HCT116 (cell line): ENCODE data around the gene UMPS.

Experiments
- CBX3 ChIP-seq: IDR thresholded peaks from 2 replicates; pipeline ENCODE4 v1.6.1; 2012; ENCODE audit warnings: low read depth
- SP1 ChIP-seq: IDR thresholded peaks from 2 replicates; pipeline ENCODE4 v1.6.1; 2012; ENCODE audit warnings: low read depth
- TF ChIP-seq, protein P1 (sequence below): IDR thresholded peaks from 2 replicates; pipeline ENCODE4 v1.6.1; 2012
- TF ChIP-seq, protein P2 (sequence below), 3 experiments: fragments of 200-600 bp in 1 of 3; sonication (generic) in 1 of 3; IDR thresholded peaks in 2 of 3; conservative IDR thresholded peaks in 1 of 3; 2 replicates each; pipeline ENCODE4 v1.5.1; 2012 to 2017; ENCODE audit warnings: low read depth in 2 of 3, low read length in 2 of 3, antibody characterized with exemption in 1 of 3, borderline replicate concordance in 1 of 3, control low read depth in 1 of 3, mild to moderate bottlenecking in 1 of 3, mixed read lengths in 1 of 3, mixed run types in 1 of 3, moderate library complexity in 1 of 3; ENCODE audit not compliant: insufficient read depth in 1 of 3

DNA sequence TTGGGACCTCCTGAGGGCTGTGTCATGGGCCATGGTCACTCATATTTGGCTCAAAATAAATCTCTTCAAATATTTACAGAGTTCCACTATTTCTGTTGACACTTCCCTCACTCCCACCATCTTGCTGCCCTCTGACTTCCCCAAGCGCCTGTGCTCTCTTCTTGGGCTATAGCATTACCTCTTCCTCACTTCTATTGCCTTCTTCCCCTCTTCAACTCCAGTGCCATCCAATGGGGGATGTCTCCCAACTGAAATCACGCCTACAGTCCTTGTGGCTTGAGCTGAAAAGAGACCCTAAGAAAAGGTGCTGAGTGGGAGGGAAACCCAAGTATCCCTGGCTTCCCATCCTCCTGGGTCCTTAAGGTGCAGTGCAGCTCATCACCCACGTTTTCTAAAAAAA lies 21.8 kb downstream of the UMPS start:
- TF ChIP-seq SP1 = no peak
- TF ChIP-seq, protein P1, sequence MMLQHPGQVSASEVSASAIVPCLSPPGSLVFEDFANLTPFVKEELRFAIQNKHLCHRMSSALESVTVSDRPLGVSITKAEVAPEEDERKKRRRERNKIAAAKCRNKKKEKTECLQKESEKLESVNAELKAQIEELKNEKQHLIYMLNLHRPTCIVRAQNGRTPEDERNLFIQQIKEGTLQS = no peak
- TF ChIP-seq, protein P2, sequence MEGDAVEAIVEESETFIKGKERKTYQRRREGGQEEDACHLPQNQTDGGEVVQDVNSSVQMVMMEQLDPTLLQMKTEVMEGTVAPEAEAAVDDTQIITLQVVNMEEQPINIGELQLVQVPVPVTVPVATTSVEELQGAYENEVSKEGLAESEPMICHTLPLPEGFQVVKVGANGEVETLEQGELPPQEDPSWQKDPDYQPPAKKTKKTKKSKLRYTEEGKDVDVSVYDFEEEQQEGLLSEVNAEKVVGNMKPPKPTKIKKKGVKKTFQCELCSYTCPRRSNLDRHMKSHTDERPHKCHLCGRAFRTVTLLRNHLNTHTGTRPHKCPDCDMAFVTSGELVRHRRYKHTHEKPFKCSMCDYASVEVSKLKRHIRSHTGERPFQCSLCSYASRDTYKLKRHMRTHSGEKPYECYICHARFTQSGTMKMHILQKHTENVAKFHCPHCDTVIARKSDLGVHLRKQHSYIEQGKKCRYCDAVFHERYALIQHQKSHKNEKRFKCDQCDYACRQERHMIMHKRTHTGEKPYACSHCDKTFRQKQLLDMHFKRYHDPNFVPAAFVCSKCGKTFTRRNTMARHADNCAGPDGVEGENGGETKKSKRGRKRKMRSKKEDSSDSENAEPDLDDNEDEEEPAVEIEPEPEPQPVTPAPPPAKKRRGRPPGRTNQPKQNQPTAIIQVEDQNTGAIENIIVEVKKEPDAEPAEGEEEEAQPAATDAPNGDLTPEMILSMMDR (IDR thresholded peaks at IDR 0.05 in 2 of 3, conservative IDR thresholded peaks at IDR 0.05 in 1 of 3; ENCODE audit: borderline replicate concordance in 1 of 3, insufficient read depth in 1 of 3, low read depth in 2 of 3, low read length in 2 of 3) = no peak
- no peak for TF ChIP-seq CBX3
